Measurements from ENCODE around the gene PRKCZ. TPM values are rescaled to one million over a fixed set of nuclear protein-coding genes. Genes with fewer than 3 reads are reported as not detected.
"Not testable (repeated sequence)": the region's sequence is repeated elsewhere in the genome, so short reads cannot be mapped to it uniquely, and the experiment has no call there.

The PRKCZ gene
- total RNA-seq, 1 donor from 2014 or later = 20.8 TPM

DNA sequence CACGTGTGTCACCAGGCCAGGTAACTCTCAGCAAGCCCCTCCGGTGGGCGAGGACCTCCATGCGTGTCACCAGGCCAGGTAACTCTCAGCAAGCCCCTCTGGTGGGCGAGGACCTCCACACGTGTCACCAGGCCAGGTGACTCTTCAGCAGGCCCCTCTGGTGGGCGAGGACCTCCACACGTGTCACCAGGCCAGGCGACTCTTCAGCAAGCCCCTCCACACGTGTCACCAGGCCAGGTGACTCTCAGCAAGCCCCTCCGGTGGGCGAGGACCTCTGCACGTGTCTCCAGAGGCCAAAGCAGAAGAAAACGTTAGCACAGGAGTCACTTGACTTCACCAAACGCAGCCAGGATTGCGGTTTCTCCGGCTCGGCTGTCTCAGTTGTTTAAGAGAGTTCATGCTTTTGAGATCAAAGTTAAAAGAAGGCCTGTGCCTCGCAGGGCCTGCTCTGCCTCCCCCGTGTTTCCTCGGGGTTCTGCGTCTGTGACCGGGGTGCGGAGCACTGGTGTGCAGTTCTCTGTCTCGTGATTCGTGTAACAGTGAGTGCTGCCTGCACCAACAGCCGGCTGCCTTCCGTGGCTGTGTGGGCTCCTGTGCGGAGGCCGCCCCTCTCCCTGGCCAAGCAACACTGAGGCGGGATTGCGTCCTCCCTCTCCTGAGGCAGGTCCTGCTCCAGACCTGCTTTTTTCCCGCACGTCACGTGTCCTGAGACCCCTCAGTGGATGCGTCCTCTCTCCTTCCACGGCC lies 56.6 kb downstream of the PRKCZ start:
- ATAC-seq (no peak), DNase-seq (peak; percentile 21)
- intact Hi-C loops (cut with micrococcal nuclease) = no loop called here

- intact Hi-C loops (cut with micrococcal nuclease) = no loop called here
- DNase-seq (peak; percentile 20), ATAC-seq (no peak)
These were observed 57.5 kb downstream of the PRKCZ start for GRCh38 chr1:2107586-2108212.

- intact Hi-C loops (cut with micrococcal nuclease) = no loop called here
- DNase-seq (peak; percentile 48), ATAC-seq (no peak)
These were observed 58.1 kb downstream of the PRKCZ start for GRCh38 chr1:2108213-2108876.

DNA sequence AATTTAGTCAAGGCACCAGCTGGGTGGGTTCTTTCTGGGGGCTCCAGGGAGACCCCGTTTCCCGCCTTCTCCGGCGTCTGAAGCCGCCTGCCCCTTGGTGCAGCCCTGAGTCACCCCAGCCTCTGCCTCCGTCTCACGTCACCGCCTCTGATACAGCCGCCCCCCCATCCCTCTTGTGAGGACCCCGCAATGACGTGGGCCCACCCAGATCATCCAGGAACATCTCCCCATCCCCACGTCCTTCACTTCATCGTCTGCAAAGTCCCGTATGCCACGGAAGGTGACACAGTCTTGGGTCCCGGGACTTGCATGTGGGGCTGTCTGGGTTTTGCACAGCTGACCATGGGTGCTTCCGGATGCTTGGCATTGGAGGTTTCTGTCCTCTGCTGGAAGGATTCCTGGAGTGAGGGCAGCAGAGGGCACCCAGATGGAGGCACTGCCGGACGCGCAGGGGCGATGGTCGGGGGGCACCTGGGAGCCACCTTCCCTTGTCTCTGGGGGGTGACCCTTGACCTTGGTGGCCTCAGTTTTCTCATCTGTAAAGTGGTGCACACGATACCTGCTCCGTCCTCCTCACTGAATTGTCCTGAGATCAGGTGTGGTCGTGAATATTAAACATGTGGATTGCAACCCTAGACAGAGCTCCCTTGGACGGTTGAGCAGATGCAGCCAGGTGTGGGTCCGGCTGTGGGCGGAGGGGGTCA lies 58.8 kb downstream of the PRKCZ start:
- DNase-seq = no peak
- intact Hi-C loops (cut with micrococcal nuclease) = no loop called here
- ATAC-seq = no peak

DNA sequence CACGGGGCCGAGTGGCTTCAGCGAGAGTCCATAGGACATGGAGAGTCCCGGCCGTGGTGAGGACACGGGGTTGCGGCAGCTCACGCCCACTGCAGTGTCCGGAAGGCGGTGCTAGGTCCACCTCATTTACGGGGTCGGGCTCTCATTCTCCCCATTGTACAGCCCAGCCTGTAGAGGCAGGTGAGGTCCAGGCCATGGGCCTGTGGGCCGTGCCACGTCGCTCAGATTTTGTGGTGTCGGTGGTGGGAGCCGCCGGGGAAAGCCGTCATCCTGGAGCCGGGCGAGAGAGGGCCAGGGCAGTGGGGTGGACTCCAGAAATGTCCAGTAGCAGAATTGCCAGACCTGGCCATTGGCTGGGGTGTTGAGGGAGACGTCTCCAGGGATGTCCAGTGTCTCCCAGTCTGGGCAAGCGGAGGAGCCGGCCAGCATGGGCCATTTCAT lies 59.4 kb downstream of the PRKCZ start:
- intact Hi-C loops (cut with micrococcal nuclease) = no loop called here
- DNase-seq (peak; percentile 23), ATAC-seq (no peak)

- intact Hi-C loops (cut with micrococcal nuclease) = no loop called here
- DNase-seq = peak; percentile 23
- ATAC-seq = no peak
These were observed 60.1 kb downstream of the PRKCZ start for GRCh38 chr1:2110191-2110737.

- intact Hi-C loops (cut with micrococcal nuclease) = no loop called here
- DNase-seq (peak; percentile 16), ATAC-seq (no peak)
These were observed 60.8 kb downstream of the PRKCZ start for GRCh38 chr1:2110738-2111673.

DNA sequence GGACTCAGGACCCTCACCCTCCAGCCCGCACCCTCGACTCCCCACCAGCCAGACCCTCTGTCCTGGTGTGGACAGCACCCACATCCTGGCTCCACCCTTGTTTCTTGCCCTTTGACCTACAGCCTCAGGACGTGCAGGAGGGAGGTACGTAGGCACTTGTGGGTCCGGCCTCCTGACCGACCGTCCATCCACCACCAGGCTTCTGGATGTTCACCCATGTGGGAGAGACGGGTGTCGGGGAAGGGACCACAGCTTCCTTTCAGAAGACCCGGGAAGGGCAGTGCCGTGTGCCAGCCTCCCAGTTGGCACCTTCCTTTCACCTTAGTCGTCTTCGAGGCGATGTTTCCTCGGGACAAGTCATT lies 61.4 kb downstream of the PRKCZ start:
- ATAC-seq (no peak), DNase-seq (peak; percentile 15)
- intact Hi-C loops (cut with micrococcal nuclease) = no loop called here

- DNase-seq (peak; percentile 18), ATAC-seq (no peak)
- intact Hi-C loops (cut with micrococcal nuclease) = no loop called here
These were observed 62.1 kb downstream of the PRKCZ start for GRCh38 chr1:2112280-2112701.

DNA sequence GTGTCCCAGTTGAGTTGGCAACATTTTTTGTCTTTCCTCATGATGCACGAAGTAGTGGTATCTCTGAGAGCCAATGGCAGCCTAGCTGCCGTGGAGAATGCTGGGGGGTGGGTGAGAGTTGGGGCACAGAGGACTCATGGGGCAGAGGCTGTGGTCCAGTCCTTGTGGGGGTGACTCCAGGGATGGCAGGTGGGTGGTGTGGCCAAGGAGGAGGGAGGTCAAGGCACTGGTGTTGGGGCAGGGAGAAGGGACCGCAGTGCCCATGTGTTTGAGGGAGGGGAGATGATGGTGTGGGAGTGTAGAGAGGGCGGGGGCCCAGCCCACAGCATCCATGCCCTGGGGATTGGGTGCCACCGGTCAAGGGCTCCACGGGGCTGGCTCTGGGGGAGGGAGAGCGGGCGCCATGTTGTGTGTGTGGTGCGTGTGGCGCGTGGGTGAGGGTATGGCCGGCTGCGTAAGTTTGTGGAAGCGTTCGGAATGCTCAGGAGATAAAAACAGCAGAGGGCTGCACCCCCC lies 63.5 kb downstream of the PRKCZ start:
- no peak for ATAC-seq
- DNase-seq = peak; percentile 7
- intact Hi-C loops (cut with micrococcal nuclease) = no loop called here

DNA sequence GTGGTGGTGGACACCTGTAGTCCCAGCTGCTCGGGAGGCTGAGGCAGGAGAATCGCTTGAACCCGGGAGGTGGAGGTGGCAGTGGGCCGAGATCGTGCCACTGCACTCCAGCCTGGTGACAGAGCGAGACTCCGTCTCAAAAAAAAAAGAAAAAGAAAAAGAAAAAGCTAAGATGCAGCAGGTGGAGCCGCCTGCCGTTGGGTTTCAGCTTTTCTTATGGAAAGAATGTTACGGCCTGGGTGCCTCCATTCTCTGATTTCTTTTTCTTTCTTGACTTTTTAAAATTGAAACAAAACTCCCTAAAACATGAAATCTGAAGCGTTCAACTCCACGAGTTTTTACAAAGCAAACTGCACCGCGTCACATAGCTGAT lies 64.4 kb downstream of the PRKCZ start:
- ATAC-seq; intact Hi-C loops (cut with micrococcal nuclease): not testable (repeated sequence)
- DNase-seq = peak; percentile 10

DNA sequence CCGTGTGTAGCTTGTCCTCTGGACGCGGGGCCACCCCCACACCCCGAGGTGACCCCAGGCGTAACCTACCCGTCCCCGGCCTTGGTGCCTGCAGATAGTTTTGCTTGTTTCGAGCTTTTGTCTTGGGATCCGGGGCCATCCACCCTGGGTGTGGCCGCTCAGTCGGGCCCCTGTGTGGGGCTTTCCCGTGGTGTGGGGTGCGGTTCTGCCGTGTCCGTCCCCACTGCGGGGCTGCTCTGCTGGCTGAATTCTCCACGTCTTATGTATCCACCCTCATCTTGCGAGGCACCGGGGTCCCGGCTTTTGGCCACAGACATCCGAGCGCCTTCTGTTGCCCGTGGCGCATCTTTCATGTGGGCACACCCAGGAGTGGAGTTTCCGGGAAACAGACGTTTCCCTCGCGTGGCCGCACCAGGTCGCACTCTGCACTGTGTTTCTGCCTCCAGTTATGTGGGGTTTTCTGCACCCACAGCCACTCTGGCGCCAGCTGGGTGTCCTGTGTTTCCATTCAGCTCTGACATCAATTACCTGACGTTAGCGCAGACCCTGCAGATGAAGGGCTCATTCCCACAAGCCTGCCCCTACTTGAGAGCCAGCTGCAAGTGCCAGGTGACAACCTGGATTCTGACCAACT lies 64.9 kb downstream of the PRKCZ start:
- intact Hi-C loops (cut with micrococcal nuclease) = no loop called here
- no peak for ATAC-seq
- DNase-seq = peak; percentile 17

DNA sequence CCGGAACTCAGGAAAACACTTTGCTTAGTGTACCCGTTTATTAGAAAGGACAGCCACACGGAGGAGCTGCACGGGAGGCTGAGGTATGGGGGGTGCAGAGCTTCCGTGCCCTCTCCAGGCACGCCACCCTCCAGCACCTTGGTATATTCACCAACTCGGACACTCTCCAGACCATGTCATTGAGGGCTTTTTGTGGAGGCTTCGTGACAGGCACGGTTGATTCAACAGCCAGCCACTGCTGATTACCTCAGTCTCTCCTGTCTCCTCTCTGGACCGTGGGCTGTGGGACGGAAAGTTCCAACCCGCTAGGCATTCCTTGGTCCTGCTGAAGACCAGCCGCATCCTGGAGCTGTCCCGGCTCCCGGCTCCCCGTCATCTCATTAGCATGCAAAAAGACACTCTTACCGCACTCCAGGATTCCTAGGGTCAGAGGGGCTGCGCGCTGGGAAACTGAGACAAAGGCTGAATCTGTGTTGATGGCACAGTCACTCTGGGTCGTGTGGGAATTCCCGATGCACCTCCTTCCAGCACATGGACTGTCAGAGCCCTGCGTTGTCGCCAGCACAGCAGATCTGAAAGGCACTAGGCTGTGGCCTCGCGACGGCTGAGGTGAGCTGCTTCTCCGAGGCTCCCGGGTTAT lies 65.6 kb downstream of the PRKCZ start:
- no peak for ATAC-seq
- peak; percentile 16 for DNase-seq
- intact Hi-C loops (cut with micrococcal nuclease) = no loop called here

DNA sequence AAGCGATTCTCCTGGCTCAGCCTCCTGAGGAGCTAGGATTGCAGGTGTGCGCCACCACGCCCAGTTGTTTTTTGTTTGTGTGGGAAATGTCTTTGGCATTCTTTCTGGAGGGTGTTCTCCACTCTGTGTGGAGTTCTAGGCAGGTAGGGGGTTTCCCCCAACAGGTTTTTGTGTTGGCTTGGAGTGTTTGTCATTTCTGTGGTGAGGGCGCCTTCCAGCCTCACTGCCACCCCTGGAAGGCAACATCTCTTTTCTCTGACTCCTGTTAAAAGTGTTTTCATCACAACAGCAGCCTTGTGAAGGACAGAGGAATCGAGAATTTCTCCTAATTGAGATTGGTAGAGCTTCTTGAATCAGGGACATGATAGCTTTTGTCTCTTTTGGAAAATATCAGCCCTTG lies 69.7 kb downstream of the PRKCZ start:
- ATAC-seq (no peak), DNase-seq (no peak)
- intact Hi-C loops (cut with micrococcal nuclease) = no loop called here

DNA sequence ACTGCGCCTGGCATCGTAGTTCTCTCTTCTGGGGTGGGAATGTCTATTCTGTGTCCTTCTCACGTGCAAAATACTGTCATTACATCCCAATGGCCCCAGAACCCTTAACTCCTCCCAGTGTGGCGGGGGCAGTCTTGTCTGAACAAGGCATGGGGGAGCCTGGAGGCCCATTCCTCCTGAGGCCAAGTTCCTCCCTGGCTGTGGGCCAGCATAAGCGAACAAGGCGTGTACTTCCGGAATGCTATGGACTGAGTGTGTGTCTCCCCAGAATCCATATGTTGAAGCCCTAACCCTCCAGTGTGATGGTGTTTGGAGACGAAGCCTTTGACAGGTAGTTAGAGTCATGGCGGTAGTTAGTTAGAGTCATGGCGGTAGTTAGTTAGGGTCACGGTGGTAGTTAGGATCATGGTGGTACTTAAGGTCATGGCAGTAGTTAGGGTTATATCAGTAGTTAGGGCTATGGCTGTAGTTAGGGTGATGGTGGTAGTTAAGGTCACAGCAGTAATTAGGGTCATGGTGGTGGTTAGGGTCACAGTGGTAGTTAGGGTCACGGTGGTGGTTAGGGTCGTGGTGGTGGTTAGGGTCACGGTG lies 71.0 kb downstream of the PRKCZ start:
- no peak for ATAC-seq
- intact Hi-C loops (cut with micrococcal nuclease) = no loop called here
- peak; percentile 20 for DNase-seq

DNA sequence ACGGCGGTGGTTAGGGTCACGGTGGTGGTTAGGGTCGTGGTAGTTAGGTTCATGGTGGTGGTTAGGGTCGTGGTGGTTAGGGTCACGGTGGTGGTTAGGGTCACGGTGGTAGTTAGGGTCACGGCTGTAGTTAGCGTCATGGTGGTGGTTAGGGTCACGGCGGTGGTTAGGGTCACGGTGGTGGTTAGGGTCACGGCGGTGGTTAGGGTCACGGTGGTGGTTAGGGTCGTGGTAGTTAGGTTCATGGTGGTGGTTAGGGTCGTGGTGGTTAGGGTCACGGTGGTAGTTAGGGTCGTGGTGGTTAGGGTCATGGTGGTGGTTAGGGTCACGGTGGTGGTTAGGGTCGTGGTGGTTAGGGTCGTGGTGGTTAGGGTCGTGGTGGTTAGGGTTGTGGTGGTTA lies 71.6 kb downstream of the PRKCZ start:
- intact Hi-C loops (cut with micrococcal nuclease); DNase-seq; ATAC-seq: not testable (repeated sequence)
